ENCODE results near the gene PXK. TPM values are rescaled to one million over a fixed set of nuclear protein-coding genes. Genes with fewer than 3 reads are reported as not detected.

The PXK gene
- total and polyA plus RNA-seq, 10 of the 15 experiments (the other 5 are each of a cell fraction or from before 2014, with no cell fraction given), result 8.4 to 38.0 (median 27.6) TPM

- TF ChIP-seq TCF3 (IDR thresholded peaks at IDR 0.05; ENCODE audit: borderline replicate concordance, insufficient read depth, low read depth, low read length), result no peak
- no peak for TF ChIP-seq NFIC (IDR thresholded peaks at IDR 0.05; ENCODE audit: low read depth, low read length)
- no peak for TF ChIP-seq POU2F2 (IDR thresholded peaks at IDR 0.05; ENCODE audit: borderline replicate concordance, low read depth, low read length)
- no peak for TF ChIP-seq MEF2B (IDR thresholded peaks at IDR 0.05; ENCODE audit: partially characterized antibody, poor library complexity, severe bottlenecking)
- no peak for TF ChIP-seq CHD2 (IDR thresholded peaks at IDR 0.05; ENCODE audit: borderline replicate concordance, low read depth, low read length)
- TF ChIP-seq STAT1 (conservative IDR thresholded peaks at IDR 0.05), result 0 out of 2 replicates have a peak, but pooled peaks have one; percentile 41
- no peak for TF ChIP-seq IKZF2 (IDR thresholded peaks at IDR 0.05)
- no peak for TF ChIP-seq EGR1 (IDR thresholded peaks at IDR 0.05; ENCODE audit: borderline replicate concordance in 1 of 2, low read depth in 2 of 2, low read length in 2 of 2)
- TF ChIP-seq RAD21 (IDR thresholded peaks at IDR 0.05; ENCODE audit: insufficient read depth, low read depth, low read length), result peak; percentile 80
- TF ChIP-seq BACH1 (IDR thresholded peaks at IDR 0.05; ENCODE audit: borderline replicate concordance), result no peak
- TF ChIP-seq BCL11A (IDR thresholded peaks at IDR 0.05; ENCODE audit: low read depth, low read length), result no peak
- no peak for TF ChIP-seq ZNF622 (IDR thresholded peaks at IDR 0.05)
- TF ChIP-seq FOXM1 (IDR thresholded peaks at IDR 0.05; ENCODE audit: low read depth, low read length), result 0 out of 2 replicates have a peak, but pooled peaks have one; percentile 25
- no peak for TF ChIP-seq NBN (IDR thresholded peaks at IDR 0.05)
- no peak for TF ChIP-seq TAF1 (IDR thresholded peaks at IDR 0.05; ENCODE audit: borderline replicate concordance, low read depth, low read length)
- no peak for TF ChIP-seq TARDBP (IDR thresholded peaks at IDR 0.05; ENCODE audit: borderline replicate concordance)
These were observed 82.0 kb downstream of the PXK start (continued) for GRCh38 chr3:58414538-58415197.
